ENCODE measurements around the gene ECSIT. TPM values are rescaled to one million over a fixed set of nuclear protein-coding genes. Genes with fewer than 3 reads are reported as not detected.

ECSIT gene
- total and polyA plus RNA-seq, 11 donors = 69.7 to 242 (median 133) TPM

DNA sequence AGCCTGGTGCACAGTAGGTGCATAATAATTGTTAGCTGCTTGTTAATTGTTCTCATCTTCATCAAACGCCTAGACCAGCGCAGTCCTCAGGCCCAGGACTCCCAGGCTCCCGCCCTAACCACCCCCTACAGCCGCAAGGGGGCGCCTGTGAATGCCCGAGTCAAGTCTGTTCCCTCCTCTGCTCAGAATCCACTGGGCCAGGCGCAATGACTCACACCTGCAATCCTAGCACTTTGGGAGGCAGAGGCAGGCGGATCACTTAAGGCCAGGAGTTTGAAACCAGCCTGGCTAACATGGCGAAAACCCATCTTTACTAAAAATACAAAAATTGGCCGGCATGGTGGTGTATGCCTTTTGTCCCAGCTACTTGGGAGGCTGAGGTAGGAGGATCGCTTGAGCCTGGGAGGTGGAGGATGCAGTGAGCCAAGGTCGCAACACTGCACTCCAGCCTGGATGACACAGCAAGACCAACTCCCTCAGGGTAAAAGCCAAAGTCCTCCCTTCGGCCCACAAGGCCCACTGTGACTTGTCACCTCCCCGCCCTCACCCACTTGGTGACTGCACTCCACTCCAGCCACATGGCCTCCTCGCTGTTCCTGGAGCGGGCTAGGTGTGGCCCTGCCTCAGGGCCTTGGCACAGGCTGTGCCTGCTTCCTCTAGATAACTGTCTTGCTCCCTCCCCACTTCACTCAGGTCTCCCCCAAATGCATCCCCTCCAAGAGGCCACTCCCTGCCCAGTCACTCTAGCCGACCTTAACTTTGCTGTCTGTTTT, 32.4 kb downstream of the ECSIT start:
- 72 to 78% (median 74%) methylated on average over 17 of the region's 17 CpGs for WGBS, 4 donors
- DNase-seq (peak in 3 of 5 donors; percentile 57 to 86 (median 59)), ATAC-seq (peak in 3 of 4 donors; percentile 59 to 64 (median 61))
- no peaks in the 10 kb centered on the region for H3K4me1 ChIP-seq
- peaks cover 0 to 49% (median 21%) of the 10 kb centered on the region in 9 donors for H3K36me3 ChIP-seq
- no peak overlapping the region for H3K4me3 ChIP-seq
- no peaks in the 10 kb centered on the region for H3K9me3 ChIP-seq
- H3K27me3 ChIP-seq = no peaks in the 10 kb centered on the region
- no peak for TF ChIP-seq POLR2A (IDR thresholded peaks at IDR 0.05)
- TF ChIP-seq, protein P1, sequence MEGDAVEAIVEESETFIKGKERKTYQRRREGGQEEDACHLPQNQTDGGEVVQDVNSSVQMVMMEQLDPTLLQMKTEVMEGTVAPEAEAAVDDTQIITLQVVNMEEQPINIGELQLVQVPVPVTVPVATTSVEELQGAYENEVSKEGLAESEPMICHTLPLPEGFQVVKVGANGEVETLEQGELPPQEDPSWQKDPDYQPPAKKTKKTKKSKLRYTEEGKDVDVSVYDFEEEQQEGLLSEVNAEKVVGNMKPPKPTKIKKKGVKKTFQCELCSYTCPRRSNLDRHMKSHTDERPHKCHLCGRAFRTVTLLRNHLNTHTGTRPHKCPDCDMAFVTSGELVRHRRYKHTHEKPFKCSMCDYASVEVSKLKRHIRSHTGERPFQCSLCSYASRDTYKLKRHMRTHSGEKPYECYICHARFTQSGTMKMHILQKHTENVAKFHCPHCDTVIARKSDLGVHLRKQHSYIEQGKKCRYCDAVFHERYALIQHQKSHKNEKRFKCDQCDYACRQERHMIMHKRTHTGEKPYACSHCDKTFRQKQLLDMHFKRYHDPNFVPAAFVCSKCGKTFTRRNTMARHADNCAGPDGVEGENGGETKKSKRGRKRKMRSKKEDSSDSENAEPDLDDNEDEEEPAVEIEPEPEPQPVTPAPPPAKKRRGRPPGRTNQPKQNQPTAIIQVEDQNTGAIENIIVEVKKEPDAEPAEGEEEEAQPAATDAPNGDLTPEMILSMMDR (IDR thresholded peaks at IDR 0.05) = peak; percentile 37 to 65 (median 58)
- H3K27ac ChIP-seq = no peak overlapping the region
- intact Hi-C loops (cut with DNase I) = loop anchor here in 5 of 10 donors (2.0 to 10.0 kb wide), 4 partner anchors 88 to 92 kb away; no protein-coding TSS in a partner anchor

DNA sequence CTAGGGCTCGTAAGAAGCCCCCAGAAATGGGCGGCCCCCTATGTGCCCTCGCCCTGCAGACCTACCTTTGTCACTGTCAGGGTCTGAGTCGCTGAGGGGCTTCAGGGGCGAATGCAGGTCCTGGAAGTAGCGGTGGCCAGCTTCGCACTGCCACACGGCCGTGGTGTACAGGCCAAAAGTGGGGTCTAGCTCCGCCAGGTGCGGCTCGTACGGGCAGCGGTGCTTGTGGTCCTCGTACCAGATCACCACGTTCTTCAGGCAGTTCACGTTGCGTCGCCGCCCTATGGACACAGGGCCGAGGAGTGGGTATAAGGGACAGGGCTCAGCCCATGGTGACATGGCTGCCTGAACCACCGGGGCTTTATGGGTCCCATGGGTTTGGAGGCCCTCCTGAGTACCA, 33.0 kb downstream of the ECSIT start:
- Histone ChIP-seq H3K36me3 (peaks cover 0 to 49% (median 21%) of the 10 kb centered on the region in 9 donors), H3K9me3 (no peaks in the 10 kb centered on the region), H3K4me1 (no peaks in the 10 kb centered on the region), H3K27me3 (no peaks in the 10 kb centered on the region), H3K4me3 (no peak overlapping the region), H3K27ac (no peak overlapping the region)
- DNase-seq (no peak), ATAC-seq (no peak)
- intact Hi-C loops (cut with DNase I) = loop anchor here in 5 of 10 donors (2.0 to 10.0 kb wide), 4 partner anchors 89 to 93 kb away; no protein-coding TSS in a partner anchor
- TF ChIP-seq, protein P1 (IDR thresholded peaks at IDR 0.05) = no peak
- 93 to 100% (median 96%) methylated on average over 4 to 22 of the region's 22 CpGs for WGBS, 4 donors

DNA sequence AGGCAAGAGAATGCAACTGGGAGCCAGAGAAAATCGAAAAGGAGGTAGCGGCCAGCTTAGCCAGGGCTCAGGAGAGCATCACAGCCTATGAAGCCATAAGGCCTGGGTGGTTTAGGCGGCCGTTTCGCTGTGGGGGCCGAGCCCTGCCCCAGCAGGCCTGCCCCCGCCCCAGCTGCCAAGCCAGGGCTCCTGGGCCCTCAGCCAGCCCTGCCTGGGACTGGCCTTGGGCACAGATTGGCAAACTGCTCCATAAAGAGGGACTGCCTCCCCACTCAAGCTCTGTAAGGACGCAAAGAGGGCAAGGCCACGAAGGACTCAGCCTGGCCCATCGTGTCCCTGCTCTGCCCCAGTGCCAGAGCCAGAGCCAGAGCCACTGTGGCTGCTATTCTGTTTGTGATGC, 33.5 kb downstream of the ECSIT start:
- Histone ChIP-seq H3K9me3 (no peaks in the 10 kb centered on the region), H3K36me3 (peaks cover 0 to 49% (median 21%) of the 10 kb centered on the region in 9 donors), H3K4me3 (no peak overlapping the region), H3K27me3 (no peaks in the 10 kb centered on the region), H3K27ac (no peak overlapping the region), H3K4me1 (no peaks in the 10 kb centered on the region)
- intact Hi-C loops (cut with DNase I) = loop anchor here in 3 of 10 donors (5.0 to 10.0 kb wide), 2 partner anchors 89 to 92 kb away; no protein-coding TSS in a partner anchor
- DNase-seq = no peak
- TF ChIP-seq POLR2A (IDR thresholded peaks at IDR 0.05) = no peak
- TF ChIP-seq, protein P1 (IDR thresholded peaks at IDR 0.05) = no peak
- ATAC-seq = no peak
- 88 to 93% (median 90%) methylated on average over 7 to 10 of the region's 10 CpGs for WGBS, 4 donors

DNA sequence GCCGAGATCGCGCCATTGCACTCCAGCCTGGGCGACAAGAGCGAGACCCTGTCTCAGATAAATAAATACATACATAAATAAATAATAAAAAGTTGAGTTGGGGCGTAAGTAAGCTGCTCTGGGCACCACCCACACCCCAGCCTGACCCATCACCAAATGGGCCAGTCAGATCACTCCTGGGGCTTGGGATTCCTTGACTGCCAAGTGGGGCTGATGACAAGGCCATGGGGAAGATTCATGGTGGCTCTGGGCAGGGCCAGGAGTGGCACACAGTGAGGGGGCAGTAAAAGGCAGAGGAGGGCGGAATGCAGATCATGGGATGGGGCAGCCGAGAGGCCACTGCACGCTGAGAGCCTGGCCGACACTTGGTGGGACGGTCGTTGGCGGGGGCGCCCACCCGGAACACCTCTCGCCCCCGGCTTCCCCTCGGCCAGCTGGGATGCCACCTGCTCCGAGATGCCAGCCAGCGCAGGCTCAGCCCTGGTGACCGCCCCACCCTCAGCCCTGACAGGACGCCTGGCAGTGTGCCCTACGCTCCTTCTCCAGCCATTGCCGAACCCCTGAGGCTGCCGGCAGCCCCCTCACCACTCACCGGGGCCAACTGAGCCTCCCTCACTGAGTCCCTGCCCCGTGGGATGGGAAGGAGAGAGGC, 34.2 kb downstream of the ECSIT start:
- peaks cover 0 to 53% (median 21%) of the 10 kb centered on the region in 9 donors for H3K36me3 ChIP-seq
- TF ChIP-seq, protein P1 (IDR thresholded peaks at IDR 0.05) = no peak
- no peak for TF ChIP-seq POLR2A (IDR thresholded peaks at IDR 0.05)
- no peaks in the 10 kb centered on the region for H3K4me1 ChIP-seq
- H3K4me3 ChIP-seq = no peak overlapping the region
- intact Hi-C loops (cut with DNase I) = loop anchor here in 3 of 10 donors (5.0 to 10.0 kb wide), 2 partner anchors 90 to 93 kb away; no protein-coding TSS in a partner anchor
- H3K9me3 ChIP-seq = no peaks in the 10 kb centered on the region
- no peak overlapping the region for H3K27ac ChIP-seq
- DNase-seq (no peak), ATAC-seq (no peak)
- WGBS, 4 donors = 93 to 96% (median 94%) methylated on average over 26 to 27 of the region's 27 CpGs
- H3K27me3 ChIP-seq = no peaks in the 10 kb centered on the region
